ENCODE data around the gene FNBP1.

Gene FNBP1

GRCh38 chr9:130042885-130043653 is at the start of gene FNBP1:
Gene FNBP1 (minus strand): TSS chr9:130043189. CDS start chr9:130042975, 214 bp downstream.
- peak; percentile 44 for DNase-seq (ENCODE audit: low spot score)
- FAIRE-seq = no peak

GRCh38 chr9:130090915-130091314 is 47.9 kb upstream of the FNBP1 start:
- DNase-seq (ENCODE audit: low spot score) = no peak
- FAIRE-seq = no peak

- DNase-seq (ENCODE audit: low spot score) (no peak), FAIRE-seq (no peak)
These were observed 46.2 kb upstream of the FNBP1 start for GRCh38 chr9:130089141-130089540.

GRCh38 chr9:130088051-130088450 is 45.1 kb upstream of the FNBP1 start:
- DNase-seq (ENCODE audit: low spot score) (no peak), FAIRE-seq (no peak)

GRCh38 chr9:130084337-130084736 is 41.3 kb upstream of the FNBP1 start:
- DNase-seq (ENCODE audit: low spot score) (no peak), FAIRE-seq (no peak)

GRCh38 chr9:130078547-130078946 is 35.6 kb upstream of the FNBP1 start:
- DNase-seq (ENCODE audit: low spot score) (no peak), FAIRE-seq (no peak)

GRCh38 chr9:130073373-130073772 is 30.4 kb upstream of the FNBP1 start:
- DNase-seq (ENCODE audit: low spot score) (peak; percentile 17), FAIRE-seq (no peak)

- FAIRE-seq (peak; percentile 49), DNase-seq (ENCODE audit: low spot score) (peak; percentile 79)
These were observed 29.7 kb upstream of the FNBP1 start for GRCh38 chr9:130072515-130073235.

GRCh38 chr9:130069048-130069447 is 26.1 kb upstream of the FNBP1 start:
- no peak for FAIRE-seq
- DNase-seq (ENCODE audit: low spot score) = no peak

GRCh38 chr9:130064621-130065020 is 21.6 kb upstream of the FNBP1 start:
- FAIRE-seq (no peak), DNase-seq (ENCODE audit: low spot score) (no peak)

- FAIRE-seq (no peak), DNase-seq (ENCODE audit: low spot score) (no peak)
These were observed 19.8 kb upstream of the FNBP1 start for GRCh38 chr9:130062750-130063149.

GRCh38 chr9:130060296-130060695 is 17.3 kb upstream of the FNBP1 start:
- DNase-seq (ENCODE audit: low spot score) (no peak), FAIRE-seq (no peak)

- no peak for FAIRE-seq
- DNase-seq (ENCODE audit: low spot score) = no peak
These were observed 15.9 kb upstream of the FNBP1 start for GRCh38 chr9:130058887-130059286.

- no peak for FAIRE-seq
These were observed 15.2 kb upstream of the FNBP1 start for GRCh38 chr9:130058154-130058553.

GRCh38 chr9:130054820-130055219 is 11.8 kb upstream of the FNBP1 start:
- DNase-seq (ENCODE audit: low spot score) = no peak
- no peak for FAIRE-seq

More at GRCh38 chr9:130058154-130058553, 15.2 kb upstream of the FNBP1 start:
- DNase-seq (ENCODE audit: low spot score) = no peak

- no peak for DNase-seq (ENCODE audit: low spot score)
These were observed 11.4 kb upstream of the FNBP1 start for GRCh38 chr9:130054325-130054786.

GRCh38 chr9:130053504-130054324 is 10.7 kb upstream of the FNBP1 start, which contains the start of gene GPR107:
Gene GPR107 (plus strand): TSS chr9:130053906. CDS start chr9:130053933, 27 bp downstream.
- FAIRE-seq (no peak), DNase-seq (ENCODE audit: low spot score) (peak; percentile 59)

More at GRCh38 chr9:130054325-130054786, 11.4 kb upstream of the FNBP1 start:
- FAIRE-seq = no peak

- no peak for FAIRE-seq
- DNase-seq (ENCODE audit: low spot score) = no peak
These were observed 10.1 kb upstream of the FNBP1 start for GRCh38 chr9:130053109-130053503.

- no peak for FAIRE-seq
- no peak for DNase-seq (ENCODE audit: low spot score)
These were observed 8.9 kb upstream of the FNBP1 start for GRCh38 chr9:130051855-130052254.

- no peak for FAIRE-seq
These were observed 7.5 kb upstream of the FNBP1 start for GRCh38 chr9:130050462-130050861.

GRCh38 chr9:130049431-130050210 is 6.6 kb upstream of the FNBP1 start:
- FAIRE-seq = no peak
- no peak for DNase-seq (ENCODE audit: low spot score)

More at GRCh38 chr9:130050462-130050861, 7.5 kb upstream of the FNBP1 start:
- no peak for DNase-seq (ENCODE audit: low spot score)

Measured in RCC 7860 (cell line).